NCI-H2227 treated with DMSO at 0.1 percent for 48 hours (cell line): Measurements from ENCODE around the gene PHF14.
"Not testable (repeated sequence)": the region's sequence is repeated elsewhere in the genome, so short reads cannot be mapped to it uniquely, and the experiment has no call there.

Source experiments
- DNase-seq: peaks from one replicate; lab custom pipeline; 2025; lab: John Stamatoyannopoulos, UW

PHF14 gene

GRCh38 chr7:10973061-10973941, at the start of gene PHF14:
TSS of gene PHF14 (plus strand) at chr7:10973872. CDS start at chr7:10974324, 452 bp downstream.
- DNase-seq, result peak; percentile 98

DNA sequence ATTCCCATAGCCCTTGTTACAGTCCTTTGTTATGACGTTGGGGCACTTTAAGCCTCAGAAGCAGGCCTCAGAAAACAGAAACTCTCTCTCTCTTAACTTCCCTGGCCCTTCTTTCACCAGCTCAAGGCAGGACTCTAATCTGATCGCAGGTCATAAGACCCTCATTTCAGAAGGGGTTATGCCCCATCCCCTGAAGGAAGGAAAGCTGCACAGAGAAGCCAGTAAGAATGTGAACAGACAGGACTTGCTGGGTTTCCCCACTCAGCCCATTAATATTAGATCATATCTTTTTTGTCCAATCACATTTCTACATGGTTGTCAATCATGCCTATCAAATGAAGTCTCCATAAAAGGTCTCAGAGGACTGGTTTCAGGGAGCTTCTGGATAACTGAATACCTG, 49.3 kb upstream of the PHF14 start:
- DNase-seq, result no peak

DNA sequence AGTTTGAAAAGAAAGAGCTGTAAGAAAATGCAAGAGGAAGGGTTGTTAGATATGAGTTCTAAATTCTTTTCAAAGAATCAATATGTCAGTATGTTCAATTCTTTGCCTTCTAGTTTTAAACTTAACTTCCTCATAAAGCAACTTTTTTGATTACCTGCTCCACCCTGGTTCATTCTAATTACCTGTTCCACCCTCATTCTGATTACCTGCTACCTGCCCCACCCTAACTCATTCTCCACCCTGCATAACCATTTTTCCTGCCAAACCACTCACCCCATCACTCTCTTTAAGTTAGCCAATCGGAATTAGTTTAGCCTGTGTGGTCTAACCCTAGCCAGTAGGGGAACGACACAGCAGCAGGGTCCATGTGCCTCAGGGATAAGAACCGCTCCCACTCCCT, 45.5 kb upstream of the PHF14 start:
- not testable (repeated sequence) for DNase-seq

GRCh38 chr7:10930551-10930950, 43.1 kb upstream of the PHF14 start:
- DNase-seq, result no peak

- DNase-seq, result no peak
These were observed 42.5 kb upstream of the PHF14 start for GRCh38 chr7:10931161-10931560.

DNA sequence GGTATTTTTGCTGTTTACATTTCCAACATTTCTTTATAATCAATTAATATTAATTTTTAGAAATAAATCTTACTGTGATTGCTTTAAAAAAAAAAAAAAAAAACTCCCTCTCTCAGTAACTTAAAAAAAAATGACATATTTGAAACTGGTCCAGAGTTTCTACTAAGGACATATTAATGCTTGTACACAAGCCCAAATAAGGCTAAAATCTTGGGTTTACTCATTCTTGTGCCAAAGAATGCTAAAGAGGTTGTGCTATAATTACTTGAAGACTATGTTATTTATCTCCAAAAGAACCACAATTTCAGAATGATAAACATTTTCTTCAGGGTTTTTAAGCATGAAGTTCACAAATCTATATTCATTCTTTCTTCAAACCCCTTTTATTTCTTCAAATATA, 39.4 kb upstream of the PHF14 start:
- DNase-seq, result no peak

DNA sequence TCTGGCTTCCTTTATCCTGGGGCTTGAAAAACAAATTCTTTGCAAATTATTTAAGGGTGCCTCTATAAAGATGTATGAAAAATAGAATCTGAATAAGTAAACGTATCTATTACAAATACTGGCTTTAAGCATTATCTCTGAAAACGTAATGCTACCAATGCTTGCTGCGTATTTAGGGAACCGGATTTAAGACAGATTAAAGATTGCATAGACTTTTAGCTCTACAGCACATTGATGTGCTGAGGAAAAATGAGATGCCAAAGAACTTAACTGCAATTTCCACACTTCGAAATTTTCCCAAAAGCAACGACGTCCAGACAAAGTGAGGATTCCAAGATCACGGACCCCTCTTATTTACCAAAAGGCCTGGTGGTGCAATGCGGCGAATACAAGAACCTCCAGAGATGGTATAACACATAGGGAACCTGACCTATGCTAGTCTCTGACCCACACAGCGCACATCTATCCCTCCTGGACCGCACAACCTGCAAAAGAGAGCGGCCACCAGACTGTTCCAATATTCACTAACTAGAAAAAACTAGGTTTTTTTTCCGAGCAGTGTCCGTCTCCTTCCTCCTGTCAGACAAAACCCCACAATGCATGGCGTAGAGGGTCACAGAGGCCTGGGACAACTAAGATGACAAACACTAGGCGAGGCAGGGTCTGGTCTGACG, 34.3 kb upstream of the PHF14 start:
- no peak for DNase-seq

- DNase-seq, result peak; percentile 97
These were observed 33.6 kb upstream of the PHF14 start for GRCh38 chr7:10939911-10940703.

GRCh38 chr7:10940704-10941355, 32.8 kb upstream of the PHF14 start:
- peak; percentile 37 for DNase-seq

DNA sequence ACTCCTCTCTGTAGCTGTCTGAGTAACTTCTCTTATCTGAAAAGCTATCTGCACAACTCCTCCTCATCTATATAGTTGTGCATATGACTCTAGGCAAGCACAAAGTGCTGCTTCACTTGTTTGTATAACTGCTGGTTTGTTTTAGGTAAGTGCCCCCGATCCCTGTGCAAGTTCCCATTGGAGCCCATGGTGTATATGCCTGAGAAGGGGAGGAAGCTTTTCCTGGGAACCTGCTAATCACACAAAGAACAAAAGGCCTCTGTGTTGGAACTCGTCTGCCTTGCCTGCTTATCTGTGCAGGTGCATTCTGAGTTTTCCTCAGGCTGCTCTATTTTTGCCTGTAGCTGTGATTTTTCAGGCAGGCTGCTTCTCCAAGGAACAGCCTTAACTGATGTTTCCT, 23.2 kb upstream of the PHF14 start:
- no peak for DNase-seq

- DNase-seq, result not testable (repeated sequence)
These were observed 22.6 kb upstream of the PHF14 start for GRCh38 chr7:10950974-10951578.

DNA sequence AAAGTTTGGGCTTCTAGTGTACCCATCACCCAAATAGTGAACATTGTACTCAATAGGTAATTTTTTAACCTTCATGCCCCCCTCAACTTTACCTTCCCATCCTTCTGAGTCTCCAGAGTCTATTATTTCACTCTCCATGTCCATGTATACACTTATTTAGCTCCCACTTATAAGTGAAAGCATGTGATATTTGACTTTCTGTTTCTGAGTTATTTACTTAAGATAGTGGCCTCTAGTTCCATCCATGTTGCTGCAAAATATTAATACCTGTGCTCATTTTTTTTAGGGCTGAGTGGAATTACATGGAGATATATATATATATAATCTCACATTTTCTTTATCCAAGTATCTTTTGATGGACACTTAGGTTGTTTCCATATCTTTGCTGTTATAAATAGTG, 21.1 kb upstream of the PHF14 start:
- no peak for DNase-seq

- not testable (repeated sequence) for DNase-seq
These were observed 20.5 kb upstream of the PHF14 start for GRCh38 chr7:10953078-10953750.

DNA sequence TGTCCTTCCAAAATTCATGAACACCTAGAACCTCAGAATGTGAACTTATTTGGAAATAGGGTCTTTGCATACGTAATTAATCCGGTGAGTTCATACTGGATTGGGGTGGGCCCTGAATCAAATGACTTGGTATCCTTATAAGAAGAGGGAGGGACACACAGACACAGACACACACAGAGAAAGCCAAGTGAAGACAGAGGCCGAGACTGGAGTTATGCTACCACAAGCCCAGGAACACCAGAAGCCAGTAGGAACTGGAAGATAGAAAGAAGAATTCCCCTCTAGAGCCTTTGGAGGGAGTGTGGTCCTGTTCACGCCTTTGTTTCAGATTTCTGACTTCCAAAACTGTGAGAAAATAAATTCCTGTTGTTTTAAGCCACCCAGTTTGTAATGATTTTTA, 17.1 kb upstream of the PHF14 start:
- no peak for DNase-seq

GRCh38 chr7:10960242-10960641, 13.4 kb upstream of the PHF14 start:
- DNase-seq, result not testable (repeated sequence)

GRCh38 chr7:10965016-10965415, 8.7 kb upstream of the PHF14 start:
- DNase-seq, result not testable (repeated sequence)

DNA sequence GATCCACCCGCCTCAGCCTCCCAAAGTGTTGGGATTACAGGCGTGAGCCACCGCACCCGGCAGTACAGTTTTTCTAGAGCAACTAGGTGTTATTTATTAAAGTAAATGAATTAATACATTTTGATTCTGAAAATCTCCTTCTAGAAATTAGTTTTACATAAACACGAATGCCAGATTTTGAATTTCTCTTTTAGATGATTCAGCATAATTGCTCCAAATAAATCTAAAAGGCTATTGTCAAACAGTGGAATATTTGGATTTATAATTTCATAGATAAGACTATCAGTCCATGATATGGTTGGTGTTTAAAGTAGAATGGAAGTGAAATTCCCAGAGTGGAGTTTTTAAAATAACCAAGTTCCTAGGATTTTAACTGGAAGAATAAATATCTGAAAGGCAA, 1.5 kb upstream of the PHF14 start:
- DNase-seq, result no peak

GRCh38 chr7:10973942-10974911, 555 bp downstream of the PHF14 start:
- DNase-seq, result peak; percentile 64

DNA sequence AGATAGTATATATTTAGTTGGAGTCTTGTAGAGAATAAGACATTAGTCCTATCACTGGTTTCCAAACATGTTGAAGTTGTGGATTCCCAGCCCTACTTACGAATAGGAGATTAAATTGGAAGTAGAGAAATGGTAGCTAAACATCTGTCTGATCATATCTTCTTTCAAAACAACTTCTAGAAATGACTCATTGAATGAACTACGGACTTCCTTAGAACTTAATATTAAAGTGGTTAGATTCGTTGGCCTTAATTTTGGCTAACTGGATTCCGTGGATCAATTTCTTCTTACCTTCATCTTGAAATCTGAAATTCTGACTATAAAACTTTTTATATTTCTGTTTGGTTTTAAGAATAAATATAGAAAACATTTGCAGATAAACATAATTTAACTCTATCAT, 3.4 kb downstream of the PHF14 start:
- no peak for DNase-seq

- DNase-seq, result no peak
These were observed 7.6 kb downstream of the PHF14 start for GRCh38 chr7:10981317-10981716.
